Measurements from ENCODE around the gene EHD1. TPM values are rescaled to one million over a fixed set of nuclear protein-coding genes. Genes with fewer than 3 reads are reported as not detected.

The EHD1 gene
- total and polyA plus RNA-seq, 10 donors, result 51.9 to 337 (median 162) TPM

DNA sequence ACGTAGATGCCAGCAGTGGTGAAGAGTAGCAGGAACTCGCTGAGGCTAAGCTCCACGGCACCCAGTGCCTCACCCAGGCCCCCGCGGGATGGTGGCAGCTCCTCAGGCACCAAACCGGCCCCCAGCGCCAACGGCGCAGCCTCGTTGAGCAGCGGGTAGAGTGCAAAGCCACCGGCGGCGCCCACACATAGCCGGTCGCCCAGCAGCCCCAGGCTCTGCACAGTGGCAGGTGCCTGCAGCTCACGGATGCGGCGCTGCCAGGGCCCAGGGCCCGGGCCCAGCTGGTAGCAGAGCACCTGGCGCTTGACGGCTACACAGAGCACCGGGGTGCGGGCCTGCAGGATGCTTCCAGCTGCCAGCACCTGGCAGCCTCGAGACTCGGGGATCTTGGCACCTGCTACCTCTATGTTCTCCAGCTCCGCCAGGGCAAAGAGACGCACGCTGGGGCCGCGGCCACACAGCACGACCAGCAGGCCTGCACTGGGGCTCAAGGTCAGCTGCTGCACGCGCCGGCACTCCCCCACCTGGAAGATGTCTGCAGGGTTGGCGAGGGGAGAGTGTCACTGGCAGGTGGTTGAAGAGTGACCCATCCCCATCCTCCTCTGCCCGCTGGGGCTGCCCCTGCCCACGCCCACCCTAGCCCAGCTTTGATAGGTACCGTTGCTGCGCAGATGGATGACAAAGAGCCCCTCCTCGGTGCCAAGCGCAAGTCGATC, 48.7 kb downstream of the EHD1 start:
- intact Hi-C loops (cut with DNase I; ENCODE audit: low total_unique reads), result no loop called here
- DNase-seq, result no peak

GRCh38 chr11:64827451-64827839, 51.0 kb downstream of the EHD1 start:
- peaks cover 0 to 33% (median 1%) of the 10 kb centered on the region in 6 donors for H3K36me3 ChIP-seq
- no peak for DNase-seq
- no peaks in the 10 kb centered on the region for H3K9me3 ChIP-seq
- H3K4me1 ChIP-seq, result no peaks in the 10 kb centered on the region
- no peaks in the 10 kb centered on the region for H3K27me3 ChIP-seq (replicated peaks in 1 of 7)
- 92 to 96% (median 93%) methylated on average over 7 to 22 of the region's 22 CpGs for WGBS, 5 donors
- no peak overlapping the region for H3K27ac ChIP-seq
- intact Hi-C loops (cut with DNase I; ENCODE audit: low total_unique reads), result no loop called here
- no peak overlapping the region for H3K4me3 ChIP-seq
- TF ChIP-seq POLR2A (IDR thresholded peaks at IDR 0.05), result no peak
- no peak for TF ChIP-seq CTCF (IDR thresholded peaks at IDR 0.05 in 8 of 11, conservative IDR thresholded peaks at IDR 0.05 in 3 of 11)

More for the DNA sequence above, 48.7 kb downstream of the EHD1 start:
- no peaks in the 10 kb centered on the region for H3K4me1 ChIP-seq
- H3K4me3 ChIP-seq, result no peak overlapping the region
- H3K27me3 ChIP-seq (replicated peaks in 1 of 7), result no peaks in the 10 kb centered on the region
- peaks cover 0 to 48% (median 1%) of the 10 kb centered on the region in 6 donors for H3K36me3 ChIP-seq
- 93 to 95% (median 94%) methylated on average over 9 to 43 of the region's 43 CpGs for WGBS, 5 donors
- no peak overlapping the region for H3K27ac ChIP-seq
- TF ChIP-seq CTCF (IDR thresholded peaks at IDR 0.05 in 8 of 11, conservative IDR thresholded peaks at IDR 0.05 in 3 of 11) (no peak), POLR2A (IDR thresholded peaks at IDR 0.05) (no peak), POLR2AphosphoS5 (IDR thresholded peaks at IDR 0.05) (no peak)
- H3K9me3 ChIP-seq, result no peaks in the 10 kb centered on the region

DNA sequence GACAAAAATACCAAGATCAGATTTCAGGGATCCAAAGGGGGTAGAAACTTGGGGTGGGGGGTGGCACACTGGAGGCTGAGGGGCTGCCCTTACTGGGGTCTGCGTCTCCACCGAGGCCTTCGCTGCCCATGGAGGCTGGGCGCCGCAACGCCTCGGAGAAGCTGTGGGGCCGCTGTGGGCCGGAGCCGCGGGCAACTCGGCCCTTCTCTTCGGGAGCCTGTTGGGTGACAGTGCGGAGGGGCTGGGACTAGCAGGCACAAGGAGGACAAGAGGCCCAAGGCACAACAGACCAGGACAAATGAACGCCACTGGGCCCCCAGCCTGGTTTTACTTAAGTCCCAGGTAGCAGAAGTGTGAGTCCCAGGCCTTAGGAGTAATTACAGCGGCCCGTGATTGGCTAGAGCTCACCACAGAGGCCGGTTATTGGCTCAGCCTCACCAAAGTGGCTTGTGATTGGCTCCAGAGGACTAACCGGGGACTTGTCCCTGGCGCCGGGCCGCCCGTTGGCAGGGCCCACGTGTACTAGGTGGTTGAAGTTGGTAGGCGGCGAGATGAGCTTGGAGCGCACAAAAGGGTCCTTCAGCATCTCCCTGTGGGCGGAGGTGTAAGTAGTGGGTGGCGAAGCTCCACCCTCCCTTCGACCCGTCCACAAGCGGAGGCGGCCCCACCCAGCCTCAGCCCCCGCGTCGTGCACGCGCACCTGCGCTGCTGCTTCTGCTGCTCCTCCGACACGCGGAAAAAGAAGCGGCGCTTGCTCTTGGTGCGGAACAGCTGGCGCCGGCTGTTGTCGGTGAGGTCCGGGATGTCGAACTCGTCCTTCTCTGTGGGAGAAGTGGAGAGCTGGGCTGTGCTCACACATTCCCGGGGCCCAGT, 51.6 kb downstream of the EHD1 start:
- Histone ChIP-seq H3K27me3 (replicated peaks in 1 of 7) (no peaks in the 10 kb centered on the region), H3K36me3 (peaks cover 0 to 33% (median 1%) of the 10 kb centered on the region in 6 donors), H3K27ac (no peak overlapping the region), H3K4me3 (no peak overlapping the region), H3K9me3 (no peaks in the 10 kb centered on the region), H3K4me1 (no peaks in the 10 kb centered on the region)
- TF ChIP-seq POLR2A (IDR thresholded peaks at IDR 0.05) (no peak), POLR2AphosphoS5 (IDR thresholded peaks at IDR 0.05) (no peak), CTCF (IDR thresholded peaks at IDR 0.05 in 8 of 11, conservative IDR thresholded peaks at IDR 0.05 in 3 of 11) (no peak)
- no peak for DNase-seq
- intact Hi-C loops (cut with DNase I; ENCODE audit: low total_unique reads), result no loop called here
- 89 to 96% (median 94%) methylated on average over 46 to 52 of the region's 52 CpGs for WGBS, 5 donors

- intact Hi-C loops (cut with DNase I; ENCODE audit: low total_unique reads), result no loop called here
- WGBS, 5 donors, result 86 to 95% (median 92%) methylated on average over 6 to 7 of the region's 7 CpGs
These were observed 52.4 kb downstream of the EHD1 start for GRCh38 chr11:64826062-64826461.

More at GRCh38 chr11:64826062-64826461, 52.4 kb downstream of the EHD1 start:
- Histone ChIP-seq H3K4me3 (no peak overlapping the region), H3K27ac (no peak overlapping the region), H3K36me3 (peaks cover 0 to 26% (median 1%) of the 10 kb centered on the region in 6 donors), H3K4me1 (no peaks in the 10 kb centered on the region), H3K27me3 (replicated peaks in 1 of 7) (no peaks in the 10 kb centered on the region), H3K9me3 (no peaks in the 10 kb centered on the region)
- TF ChIP-seq CTCF (IDR thresholded peaks at IDR 0.05 in 8 of 11, conservative IDR thresholded peaks at IDR 0.05 in 3 of 11) (no peak), POLR2AphosphoS5 (IDR thresholded peaks at IDR 0.05) (no peak), POLR2A (IDR thresholded peaks at IDR 0.05) (no peak)
- no peak for DNase-seq
